Activated CD4-positive, alpha-beta T cell treated with anti-CD3 and anti-CD28 coated beads, Interleukin-2, amount 50 U/mL, for 48 hours (primary cell): Measurements from ENCODE around the gene BCL2.
A peak's percentile ranks its signal among the peaks of the same experiment; 100 is the strongest.
"Not testable (repeated sequence)": the region's sequence is repeated elsewhere in the genome, so short reads cannot be mapped to it uniquely, and the experiment has no call there.

Experiments used
- DNase-seq, 2 experiments: peaks; one replicate each; pipeline ENCODE4 v3.0.0-alpha.2; 2020

The BCL2 gene

DNA sequence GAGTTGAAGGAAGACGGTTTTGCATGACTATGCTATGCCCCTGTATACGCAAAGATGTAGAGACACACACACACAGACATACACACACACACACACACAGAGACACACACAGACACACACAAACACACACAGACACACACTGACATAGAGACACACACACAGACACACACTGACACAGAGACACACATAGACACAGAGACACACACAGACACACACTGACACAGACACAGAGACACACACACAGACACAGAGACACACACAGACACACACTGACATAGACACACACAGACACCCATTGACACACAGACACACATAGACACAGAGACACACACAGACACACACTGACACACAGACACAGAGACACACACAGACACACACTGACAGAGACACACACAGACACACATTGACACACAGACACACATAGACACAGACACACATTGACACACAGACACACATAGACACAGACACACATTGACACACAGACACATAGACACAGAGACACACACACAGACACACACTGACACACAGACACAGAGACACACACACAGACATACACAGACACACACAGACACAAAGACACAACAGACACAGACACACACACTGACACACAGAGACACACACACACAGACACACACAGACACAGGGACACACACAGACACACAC, 121.3 kb downstream of the BCL2 start:
- no peak for DNase-seq

DNA sequence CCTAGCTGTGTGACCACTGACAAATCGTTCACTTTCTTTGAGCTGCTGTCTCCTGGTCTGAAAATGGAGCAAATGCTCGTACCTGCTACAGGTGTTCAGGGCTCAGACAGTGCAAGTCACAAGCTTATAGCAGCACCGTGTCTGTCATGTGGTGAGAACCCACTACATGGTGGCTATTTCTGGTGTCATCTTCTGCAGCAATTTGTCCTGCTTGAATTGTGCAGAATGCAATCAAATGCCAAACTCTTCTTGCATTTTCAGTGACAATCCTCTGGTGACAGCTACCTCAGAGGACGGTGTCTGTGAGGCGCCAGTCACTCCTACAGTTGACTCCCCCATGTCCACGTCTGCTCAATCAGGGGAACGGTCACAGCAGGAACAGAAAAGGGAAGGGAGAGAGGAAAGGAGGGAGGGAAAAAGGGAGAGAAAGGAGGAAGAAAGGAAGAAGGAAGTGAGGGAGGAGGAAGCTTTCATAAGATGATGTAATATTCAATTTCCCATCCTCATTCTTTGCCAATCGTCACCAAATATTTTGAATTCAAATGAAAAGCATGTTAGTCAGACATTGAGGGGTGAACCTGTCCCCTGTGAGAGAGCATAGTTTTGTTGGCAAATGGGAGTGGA, 122.2 kb downstream of the BCL2 start:
- no peak for DNase-seq

DNA sequence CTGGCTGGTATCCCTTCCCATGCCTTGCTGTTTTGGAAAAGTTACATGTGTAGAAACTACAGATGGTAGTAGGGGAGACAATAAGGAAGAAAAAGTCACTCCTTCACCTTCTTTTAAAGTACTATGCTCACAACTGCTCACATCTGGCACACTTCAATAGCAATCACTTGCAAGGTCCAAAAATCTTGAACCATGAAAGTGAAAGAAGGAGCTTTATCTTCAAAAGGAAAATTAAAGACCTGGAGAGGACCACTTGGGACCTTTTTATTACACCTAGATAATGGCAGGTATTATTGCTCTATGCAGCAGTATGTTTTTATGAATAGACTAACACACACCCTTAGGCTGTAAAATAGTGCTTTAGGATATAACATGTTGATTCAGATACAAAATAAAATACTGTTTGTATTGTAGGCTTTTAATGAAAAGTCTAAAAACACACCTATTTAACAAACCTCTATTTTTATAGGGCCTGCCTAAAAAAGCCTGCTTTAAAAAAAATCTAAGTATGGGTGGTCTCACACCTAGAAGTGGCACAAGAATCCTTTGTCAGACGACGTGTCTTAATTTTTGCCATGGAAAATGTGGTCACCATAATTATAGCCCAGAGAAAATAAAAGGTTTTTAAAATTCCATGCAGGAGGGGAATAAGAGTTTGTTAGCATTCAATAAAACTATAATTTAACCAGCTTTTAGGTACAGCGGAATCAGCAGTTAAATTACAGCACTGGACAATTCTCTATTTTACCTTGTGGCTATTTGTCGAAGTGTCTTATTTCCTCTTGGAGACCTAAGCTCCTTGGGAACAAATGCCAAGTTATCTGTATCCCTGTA, 124.0 kb downstream of the BCL2 start:
- DNase-seq = no peak

DNA sequence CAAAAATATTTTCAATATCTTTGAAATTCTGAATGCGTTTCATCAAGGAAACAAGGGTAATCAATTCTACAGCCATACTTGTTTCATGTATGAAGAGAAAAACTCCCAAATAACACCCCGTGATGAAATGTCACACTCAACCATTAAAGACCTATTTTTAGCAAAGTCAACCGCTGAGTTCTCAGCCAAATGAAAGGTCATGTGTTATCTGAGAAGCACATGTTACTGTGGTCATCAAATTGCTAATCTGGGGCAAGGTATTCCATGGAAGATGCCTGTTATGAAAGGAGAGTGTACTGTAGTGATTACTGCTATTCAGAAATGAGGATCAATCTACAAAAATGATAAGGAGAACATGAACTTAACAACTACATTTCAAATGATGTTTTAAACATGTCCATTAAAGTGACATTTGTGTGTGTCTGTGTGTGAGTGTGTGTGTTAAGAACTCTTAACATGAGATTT, 126.7 kb downstream of the BCL2 start:
- DNase-seq = no peak

DNA sequence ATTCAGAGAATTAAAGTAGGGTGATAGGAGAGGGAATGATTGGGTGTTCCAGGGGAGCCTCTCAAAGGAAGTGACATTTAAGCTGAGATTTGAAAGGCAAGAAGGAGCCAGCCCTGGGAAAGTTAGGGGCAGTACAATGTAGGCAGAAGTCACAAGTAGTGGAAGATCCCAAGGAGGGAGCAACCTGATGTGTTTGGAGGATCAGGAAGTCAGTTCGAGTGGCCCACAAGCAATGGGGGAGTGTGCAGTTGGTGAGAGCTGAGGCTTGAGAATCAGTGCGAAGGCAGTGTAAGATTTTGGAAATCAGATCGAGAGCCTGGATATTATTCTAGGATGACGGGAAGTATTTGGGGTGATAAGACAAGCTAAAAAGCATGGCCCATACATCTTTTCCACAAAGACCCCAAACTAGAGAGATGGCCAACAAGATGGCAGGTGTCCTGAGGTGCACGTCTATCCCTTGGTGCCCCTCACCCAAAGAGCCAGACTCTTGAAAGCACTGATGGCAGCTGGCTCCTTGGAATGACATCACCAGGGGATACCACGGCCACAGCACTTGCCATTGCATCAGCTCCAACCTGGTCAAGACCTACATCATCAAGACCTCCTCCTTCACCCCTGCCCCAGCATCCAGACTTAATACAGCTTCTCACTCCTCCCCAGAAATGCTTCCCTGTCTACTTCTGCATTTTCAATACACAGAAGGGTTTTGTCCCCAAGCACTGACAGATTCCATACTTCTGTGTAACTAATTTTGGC, 127.3 kb downstream of the BCL2 start:
- DNase-seq = no peak

DNA sequence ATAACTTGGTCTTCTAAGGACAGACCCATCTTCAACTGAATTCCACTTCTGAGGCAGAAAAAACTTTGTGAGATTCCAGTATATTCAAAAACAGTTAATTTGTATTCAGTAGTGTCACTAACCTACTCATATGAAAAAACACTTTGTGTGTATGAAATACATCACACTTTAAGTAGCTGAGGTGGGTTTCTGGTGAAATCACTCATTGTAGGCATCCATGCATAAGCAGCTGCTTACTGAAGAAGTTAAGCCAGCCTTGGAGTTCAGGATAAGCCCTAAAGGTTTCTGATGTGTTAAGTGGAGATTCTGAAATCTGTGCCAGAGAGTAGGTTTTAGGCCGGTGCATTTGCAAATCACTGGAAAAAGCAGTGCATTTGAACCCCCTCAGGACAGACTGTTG, 128.2 kb downstream of the BCL2 start:
- no peak for DNase-seq

DNA sequence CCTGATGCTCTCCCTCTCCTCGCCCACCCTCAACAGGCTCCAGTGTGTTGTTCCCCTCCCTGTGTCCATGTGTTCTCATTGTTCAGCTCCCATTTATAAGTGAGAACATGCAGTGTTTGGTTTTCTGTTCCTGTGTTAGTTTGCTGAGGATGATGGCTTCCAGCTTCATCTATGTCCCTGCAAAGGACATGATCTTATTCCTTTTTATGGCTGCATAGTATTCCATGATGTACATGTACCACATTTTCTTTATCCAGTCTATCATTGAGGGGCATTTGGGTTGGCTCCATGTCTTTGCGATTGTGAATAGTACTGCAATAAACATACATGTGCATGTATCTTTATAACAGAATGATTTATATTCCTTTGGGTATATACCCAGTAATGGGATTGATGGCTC, 128.7 kb downstream of the BCL2 start:
- not testable (repeated sequence) for DNase-seq

DNA sequence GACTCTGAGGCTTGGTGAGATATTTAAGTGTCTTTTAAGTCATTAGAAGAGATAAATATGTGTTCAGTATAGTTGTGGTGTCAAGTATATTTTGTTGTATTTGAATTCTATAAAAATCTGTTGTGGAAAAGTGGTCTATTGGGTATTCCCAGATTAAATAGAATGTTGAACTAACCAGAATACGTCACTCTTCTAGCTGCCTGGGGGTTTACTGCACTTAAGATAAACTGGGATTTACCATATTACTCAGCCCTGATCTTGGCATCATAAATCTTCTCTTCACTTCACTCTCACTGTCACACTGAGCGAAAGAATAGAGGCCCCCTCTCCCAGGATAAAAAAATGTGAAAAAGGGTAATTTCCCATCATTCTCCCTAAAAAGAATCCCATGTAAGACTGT, 129.8 kb downstream of the BCL2 start:
- DNase-seq = no peak

DNA sequence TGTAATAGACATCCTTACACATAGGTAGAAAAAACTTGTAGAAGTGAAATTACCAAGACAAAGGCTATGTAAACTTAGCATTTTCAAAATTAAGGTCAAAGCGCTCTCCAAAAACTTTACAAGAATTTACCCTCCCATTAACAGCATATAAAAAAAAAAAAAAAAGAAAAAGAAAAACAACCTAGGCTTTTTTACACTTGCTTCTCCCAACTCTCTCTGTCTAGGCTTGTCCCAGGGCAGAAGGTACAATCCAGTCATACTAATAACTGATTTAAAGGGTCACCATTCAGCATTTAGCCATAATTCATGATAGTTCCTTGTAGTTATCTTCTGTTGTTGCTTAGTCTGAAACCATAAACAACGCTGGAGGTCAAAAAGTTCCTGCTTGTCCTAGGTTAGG, 130.5 kb downstream of the BCL2 start:
- no peak for DNase-seq

DNA sequence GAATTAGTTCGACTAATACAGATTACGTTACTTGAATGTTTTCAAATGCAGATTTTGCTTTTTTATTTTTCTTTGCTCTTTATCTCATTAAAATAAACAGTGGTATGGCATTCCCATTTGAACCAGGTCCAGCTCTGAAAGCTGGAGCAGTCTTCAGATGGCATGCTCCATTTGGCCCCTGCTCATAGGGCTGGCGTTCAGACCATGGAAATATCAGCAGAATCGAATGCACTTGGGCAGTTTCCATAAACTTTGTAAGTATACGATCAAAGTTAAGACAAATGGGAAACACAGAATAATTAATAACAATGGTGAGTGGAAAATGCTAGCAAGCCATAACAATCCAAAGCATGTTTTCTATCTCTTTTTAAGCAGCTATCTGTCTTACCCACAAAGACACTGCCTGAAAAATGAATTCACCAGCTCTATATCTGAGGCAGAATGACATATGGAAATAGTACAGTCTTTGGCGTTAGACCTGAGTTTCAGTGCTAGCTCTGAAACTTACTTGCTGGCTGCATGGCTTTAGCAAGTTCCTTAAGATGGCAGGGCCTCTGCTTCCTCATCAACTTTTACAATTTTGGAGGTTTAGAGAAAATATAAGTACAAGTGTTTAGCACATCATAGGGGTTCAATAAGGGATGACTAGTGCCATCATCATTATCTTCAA, 131.6 kb downstream of the BCL2 start:
- no peak for DNase-seq

DNA sequence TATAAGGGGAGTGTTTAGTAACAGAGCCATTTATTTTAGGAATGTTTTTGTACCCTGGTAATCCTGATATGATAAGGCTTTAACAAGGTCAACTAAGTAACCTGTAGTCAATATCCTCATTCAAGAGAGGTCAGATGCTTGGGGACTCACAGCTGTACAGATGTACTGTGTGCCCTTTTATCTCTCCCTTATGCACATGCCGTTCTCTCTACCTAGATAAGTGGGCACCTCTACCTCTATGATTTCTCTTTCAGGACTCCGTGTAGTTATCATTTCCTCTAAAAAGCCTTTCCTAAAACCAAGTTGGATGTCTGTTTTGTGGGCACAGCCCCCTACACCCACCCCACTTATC, 132.4 kb downstream of the BCL2 start:
- DNase-seq = no peak

DNA sequence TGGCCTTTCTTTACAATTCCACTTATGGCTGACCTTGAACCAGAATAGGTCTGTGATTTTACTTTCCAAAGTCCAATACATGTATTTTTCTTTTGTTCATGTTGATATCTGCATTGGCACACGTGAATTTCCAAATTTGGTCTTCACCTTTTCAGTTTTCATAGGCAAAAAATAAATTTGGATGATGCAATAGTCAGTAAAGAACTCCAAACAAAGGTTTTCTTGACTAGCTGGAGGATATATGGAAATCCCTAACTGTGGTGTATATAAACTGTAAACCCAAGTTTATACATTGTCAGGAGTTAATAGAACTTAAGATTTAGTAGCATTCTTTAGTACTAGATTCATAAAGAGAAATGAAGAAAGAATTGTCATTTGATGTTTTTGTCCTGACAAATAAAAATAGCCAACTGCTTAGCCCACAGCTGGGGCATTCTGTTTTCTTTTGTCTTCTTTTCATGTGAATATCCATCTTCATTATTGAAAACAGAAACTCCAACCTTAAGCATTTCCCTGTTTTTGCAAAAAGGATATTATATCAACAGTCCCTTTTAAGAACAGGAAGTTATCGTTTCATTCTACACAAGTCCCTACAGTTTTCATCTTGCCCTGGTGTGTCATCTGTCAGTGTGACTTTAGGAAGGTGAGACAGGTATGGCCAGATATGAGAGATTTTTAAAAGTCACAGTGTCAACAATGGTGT, 132.9 kb downstream of the BCL2 start:
- DNase-seq = no peak

DNA sequence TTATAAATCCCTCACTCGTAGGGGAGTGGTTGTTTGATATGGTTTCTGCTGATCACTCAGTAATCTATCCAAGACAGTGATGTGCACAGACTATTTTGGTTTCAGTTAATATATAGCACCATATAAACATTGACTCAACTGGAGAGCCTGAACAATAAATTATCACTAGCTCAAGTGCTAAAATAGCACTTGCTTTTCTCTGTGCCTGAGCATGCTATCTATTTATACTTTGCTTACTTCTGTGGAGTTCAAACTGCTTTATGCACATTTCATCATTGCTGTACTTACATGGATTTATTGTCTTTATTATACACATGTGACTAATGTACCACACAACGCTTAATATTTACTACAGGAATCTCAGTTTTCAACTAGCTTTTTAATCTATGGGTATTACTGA, 133.6 kb downstream of the BCL2 start:
- no peak for DNase-seq

DNA sequence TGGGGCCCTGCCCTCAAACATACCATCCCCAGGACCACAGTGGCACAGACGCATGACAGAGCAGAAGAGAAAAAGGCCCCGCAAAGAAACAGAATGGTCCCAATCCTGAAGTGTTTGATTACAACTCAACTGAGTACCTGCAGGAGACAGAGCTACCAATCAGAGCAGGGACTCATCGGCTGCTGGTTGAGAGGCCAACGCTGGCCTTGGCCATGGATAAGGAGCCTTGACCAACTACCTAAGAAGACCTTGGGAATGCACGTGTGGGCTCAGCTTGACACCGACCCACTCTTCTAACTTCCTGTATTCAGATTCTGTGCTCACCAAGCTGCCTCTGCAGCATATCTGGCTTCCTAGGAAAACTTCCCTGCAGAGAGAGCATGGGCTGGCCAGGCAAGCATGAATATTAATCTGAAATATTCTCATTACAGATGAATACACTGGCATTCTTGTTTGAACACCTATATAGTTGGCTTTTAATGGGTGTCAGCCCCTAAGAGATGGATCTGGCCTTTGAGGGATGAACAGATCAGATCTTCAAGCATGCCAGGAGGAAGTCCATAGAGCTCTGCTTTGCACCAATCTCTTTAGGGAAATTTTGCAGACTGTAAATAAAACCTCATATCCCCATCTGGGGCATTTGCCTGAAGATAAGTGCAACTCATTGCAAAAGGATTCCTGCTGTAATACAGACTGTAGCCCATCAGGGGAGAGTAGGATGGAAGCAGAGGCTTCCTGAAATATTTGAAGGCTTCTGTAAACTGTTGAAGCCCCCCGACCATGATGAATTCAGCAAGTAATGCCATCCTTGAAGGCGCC, 135.4 kb downstream of the BCL2 start:
- no peak for DNase-seq

DNA sequence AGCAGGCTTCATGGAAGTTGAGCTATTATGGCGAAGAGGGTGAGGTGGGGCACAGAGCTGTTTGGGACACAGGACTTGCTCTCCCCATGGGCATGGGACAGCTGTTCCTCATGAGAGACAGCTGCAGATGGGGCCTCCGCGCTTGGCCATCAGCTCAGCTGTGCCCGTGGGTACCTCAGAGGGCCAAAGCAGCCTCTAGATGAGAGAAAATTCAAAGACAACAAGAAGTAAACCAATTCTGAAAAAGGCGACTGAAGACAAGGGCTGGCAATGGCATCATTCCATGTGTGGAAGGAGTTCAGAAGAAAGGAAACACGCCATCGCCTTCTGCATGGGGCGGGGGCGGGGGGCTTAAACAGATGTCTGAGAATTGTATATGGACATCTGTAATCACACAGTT, 136.2 kb downstream of the BCL2 start:
- no peak for DNase-seq

DNA sequence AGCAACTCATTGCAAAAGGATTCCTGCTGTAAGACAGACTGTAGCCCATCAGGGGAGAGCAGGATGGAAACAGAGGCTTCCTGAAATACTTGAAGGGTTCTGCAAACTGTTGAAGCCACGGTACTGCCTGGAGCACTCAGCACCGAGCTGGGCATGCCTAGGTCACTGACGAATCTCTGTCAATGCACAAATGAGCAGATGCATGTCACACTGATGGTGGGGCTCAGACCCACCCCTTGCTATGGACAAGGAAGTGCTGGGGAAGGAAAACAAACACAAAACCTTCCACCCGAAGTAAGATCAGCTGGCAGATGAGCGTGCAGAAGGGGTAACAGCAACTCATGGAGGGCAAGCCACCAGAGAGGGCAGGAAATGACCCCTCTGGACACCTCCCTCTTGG, 136.7 kb downstream of the BCL2 start:
- no peak for DNase-seq

DNA sequence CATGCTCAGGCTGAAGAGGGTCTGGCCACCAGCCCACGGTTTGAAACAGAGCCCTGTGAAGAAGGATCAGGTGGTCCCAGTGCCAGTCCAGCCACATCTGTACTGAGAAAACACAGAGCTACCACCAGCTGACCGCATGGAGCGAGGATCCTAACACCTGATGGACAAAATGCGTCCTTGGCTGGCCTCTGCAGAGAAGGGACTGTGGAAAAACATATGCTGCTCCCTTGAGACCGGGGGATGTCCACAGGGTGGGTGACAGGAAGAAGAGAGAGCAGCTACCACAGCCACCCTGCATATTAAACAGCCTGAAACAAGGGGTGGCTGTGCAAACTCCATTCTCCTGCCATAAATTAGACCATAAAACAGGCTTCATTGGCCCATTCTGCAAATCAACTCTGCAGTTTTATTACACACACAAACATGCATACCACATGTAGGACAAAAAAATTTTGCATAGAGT, 137.2 kb downstream of the BCL2 start:
- no peak for DNase-seq

DNA sequence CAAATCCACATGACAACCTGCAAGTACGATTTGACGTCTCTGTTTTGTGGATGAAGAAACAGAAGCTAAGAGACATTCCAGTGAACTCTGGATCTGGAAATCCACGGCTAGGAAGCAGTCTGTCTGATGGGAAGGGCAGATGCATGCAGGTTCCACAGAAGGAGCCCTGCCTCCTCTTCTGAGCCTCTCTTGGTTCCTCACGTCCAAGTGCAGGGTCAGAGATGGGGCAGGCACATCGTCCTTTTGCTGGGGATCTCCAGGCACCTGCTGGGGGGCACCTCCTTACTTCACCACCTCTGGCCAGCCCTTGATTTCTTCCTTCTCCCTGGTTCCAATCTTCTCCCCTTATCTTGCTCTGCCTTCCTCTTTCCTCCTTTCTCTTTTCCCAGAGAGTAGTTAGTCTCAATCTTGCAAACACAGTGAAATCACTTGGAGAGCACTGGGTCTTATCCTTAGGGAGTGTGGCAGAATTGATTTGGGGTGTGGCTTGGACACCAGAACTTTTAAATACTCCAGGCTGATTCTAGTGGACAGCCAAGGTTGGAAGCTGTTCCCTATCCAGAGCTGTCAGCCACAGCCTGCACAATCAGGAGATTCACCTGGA, 137.8 kb downstream of the BCL2 start:
- DNase-seq = no peak

DNA sequence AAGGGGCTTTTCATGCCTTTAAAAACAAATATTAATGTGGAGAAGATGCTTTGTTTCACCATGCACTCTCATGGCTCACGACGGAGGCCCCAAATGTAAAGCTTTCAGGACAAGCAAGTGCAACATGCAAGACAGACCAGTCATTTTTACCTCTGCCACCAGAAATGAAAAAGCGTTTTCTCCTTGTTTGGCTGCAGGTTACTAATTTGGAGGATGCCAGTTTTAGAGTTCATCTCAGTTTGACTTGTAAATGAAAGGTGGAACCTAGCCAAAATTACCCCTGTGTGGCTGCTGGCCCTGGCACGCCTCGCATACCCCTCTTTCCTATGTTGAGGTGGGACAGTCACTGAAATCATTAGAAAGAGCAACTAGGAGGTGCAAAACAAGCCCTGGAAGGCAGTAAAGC, 138.6 kb downstream of the BCL2 start:
- peak in 1 of 2 experiments; percentile 46 for DNase-seq

DNA sequence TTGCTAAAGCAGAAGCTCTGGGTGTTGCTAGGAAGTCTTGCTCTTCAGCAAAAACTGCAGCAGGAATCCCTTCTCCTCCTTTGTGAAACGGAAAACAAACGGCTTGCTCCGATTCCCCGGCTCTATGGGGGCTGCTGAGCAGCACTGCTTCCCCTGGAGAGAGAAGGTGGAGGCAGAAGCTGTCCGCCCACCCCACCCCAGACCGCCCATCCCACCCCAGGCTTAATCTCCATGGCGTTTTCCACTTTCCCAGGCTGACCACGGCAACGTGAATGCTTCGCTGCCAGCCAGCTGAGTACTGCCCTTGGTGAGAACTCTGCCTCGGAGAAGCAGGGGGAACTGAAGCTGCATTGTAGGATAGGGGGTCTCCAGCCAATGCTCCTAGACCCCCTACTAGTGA, 139.2 kb downstream of the BCL2 start:
- no peak for DNase-seq

DNA sequence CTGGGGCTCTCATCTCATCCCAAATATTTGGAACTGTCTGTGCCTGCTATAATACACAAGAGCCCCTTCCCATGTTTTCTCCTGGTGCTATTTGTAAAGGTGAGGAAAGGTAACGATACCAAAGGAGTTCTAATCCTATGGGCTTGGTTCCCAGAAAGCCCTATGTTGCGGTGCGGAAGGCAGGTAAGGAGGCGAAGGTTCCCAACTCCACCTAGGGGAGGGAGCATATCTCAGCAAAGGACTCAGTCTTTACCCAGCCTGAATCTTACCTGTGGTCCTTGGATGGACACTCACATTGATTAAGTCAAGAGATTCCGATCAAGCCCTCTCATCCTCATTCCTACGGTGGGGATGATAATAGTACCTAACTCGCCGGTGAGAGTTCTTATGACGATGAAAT, 140.1 kb downstream of the BCL2 start:
- no peak for DNase-seq
